ENCODE data around the gene TRANK1. TPM values are rescaled to one million over a fixed set of nuclear protein-coding genes. Genes with fewer than 3 reads are reported as not detected.

Gene TRANK1
- total RNA-seq, 2 experiments from 2014 or later: 3.6 to 4.0 TPM

DNA sequence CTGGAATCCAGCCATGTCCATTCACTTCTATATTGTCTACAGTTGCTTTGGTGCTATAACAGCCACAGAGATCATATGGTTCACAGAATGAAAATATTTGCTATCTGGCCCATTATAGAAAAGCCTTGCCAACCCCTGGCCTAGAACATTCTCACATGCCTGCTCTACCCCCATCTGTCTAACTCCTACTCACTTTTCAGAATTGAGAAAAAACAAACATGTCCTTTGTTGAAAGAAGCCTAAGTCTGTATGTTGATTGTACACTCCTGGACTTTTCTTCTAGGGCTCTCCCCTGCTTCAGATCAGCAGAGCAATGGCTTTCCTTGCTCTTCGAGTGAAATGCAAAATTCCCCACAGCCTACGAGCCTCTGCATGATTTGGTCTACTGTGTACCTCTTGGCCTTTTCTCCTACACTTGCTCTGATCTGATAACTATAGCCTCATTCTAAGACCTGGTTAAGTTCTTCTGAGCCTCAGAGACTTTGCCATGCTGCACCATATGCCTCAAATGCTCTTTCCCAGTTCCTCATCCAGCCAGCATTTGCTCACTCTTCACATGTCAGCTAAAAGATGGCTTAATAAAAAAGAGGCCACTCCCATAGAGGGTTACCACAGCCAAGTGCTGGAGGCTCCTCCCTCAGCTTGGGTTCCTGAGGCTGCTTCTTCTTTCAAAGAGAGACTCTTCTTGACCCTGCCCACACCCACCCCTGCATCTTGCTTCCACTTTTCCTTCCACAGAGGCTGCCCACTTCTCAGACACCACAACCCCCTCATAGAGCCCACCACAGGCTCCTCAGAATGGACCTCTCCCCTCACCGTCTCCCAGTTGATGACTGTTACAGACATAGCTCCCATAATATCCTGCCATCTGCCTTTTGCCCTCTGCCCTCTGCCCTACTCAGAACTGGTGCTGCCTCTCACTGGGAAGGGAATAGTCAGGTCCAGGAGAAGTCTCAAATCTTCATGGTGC is 157.6 kb downstream of the TRANK1 start:
- CTCF ChIA-PET: no interaction called here
- POLR2A ChIA-PET: no interaction called here

DNA sequence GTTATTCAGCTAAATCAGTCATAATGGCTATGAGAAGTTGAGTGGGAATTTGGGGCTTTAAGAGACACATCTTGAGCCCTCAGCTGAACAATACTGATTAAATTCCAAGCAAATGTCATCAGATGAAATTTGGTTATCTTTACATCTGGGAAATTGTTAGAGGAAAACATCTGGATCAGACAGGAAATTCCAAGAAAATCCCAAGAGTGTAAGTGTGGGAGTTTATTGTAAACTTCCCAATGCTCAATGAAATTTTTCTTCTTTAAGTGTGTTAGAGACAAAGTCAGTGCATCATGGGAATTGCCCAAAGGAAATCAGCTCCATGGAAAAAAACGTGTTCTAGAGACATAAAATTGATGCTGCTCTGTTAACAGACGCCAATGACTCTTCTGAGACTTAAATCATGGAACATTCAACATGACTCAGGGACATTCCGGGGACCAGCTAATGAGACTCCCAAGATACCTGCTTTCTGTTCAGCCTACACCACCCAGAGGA is 160.7 kb downstream of the TRANK1 start:
- ChIA-PET CTCF (no interaction called here), POLR2A (no interaction called here)

DNA sequence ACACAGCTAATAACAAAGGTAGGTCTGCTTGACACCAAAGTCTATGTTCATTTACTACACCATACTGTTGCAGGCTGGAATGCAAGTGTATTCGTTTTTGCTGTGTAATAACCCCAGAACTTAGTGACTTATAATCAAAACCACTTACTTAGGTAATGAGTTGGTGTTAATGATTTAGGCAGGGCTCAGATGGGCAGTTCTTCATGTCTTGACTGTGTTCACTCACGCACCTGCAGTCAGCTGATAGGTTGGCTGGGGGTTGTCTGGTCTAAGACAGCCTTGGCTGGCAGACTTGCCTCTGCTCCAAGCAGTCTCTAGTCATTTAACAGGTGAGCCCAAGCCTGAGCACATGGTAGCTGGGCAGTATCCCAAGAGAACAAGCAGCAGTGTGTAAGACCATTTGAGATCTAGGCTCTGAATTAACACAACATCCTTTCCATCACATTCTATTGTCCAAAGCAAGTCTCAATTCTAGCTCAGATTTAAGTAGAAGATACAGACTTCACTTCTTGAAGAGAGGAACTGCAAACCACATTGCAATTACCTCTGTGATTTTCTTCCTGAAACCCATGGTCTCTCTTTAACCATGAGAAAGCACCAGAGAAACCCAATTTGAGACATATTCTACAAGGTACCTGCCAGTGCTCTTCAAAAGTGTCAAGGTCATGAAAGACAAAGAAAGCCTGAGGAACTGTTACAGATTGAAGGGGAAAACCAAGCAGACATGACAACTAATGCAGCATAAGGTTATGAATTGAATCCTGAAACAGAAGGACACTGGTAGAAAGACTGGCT is 167.2 kb downstream of the TRANK1 start:
- ChIA-PET POLR2A (no interaction called here), CTCF (no interaction called here)

Other genes with a start within 250 kb of the TRANK1 start
- gene DCLK3, start 180.5 kb downstream of the TRANK1 start, total RNA-seq: not detected
- 10 to 100 TPM; 11.9 to 12.8 TPM for gene EPM2AIP1, start 48.1 kb upstream of the TRANK1 start, total RNA-seq
- 10 to 100 TPM; 70.1 to 77.8 TPM for gene MLH1, start 48.5 kb upstream of the TRANK1 start, total RNA-seq
- 10 to 100 TPM; 31.6 to 36.1 TPM for gene LRRFIP2, start 229.5 kb upstream of the TRANK1 start, total RNA-seq